Measurements from ENCODE around the gene RFX2. TPM values are rescaled to one million over a fixed set of nuclear protein-coding genes. Genes with fewer than 3 reads are reported as not detected.

RFX2 gene
- total and polyA plus RNA-seq, 10 of the 15 experiments (the other 5 are each of a cell fraction or from before 2014, with no cell fraction given) = 3.2 to 9.8 (median 4.7) TPM

DNA sequence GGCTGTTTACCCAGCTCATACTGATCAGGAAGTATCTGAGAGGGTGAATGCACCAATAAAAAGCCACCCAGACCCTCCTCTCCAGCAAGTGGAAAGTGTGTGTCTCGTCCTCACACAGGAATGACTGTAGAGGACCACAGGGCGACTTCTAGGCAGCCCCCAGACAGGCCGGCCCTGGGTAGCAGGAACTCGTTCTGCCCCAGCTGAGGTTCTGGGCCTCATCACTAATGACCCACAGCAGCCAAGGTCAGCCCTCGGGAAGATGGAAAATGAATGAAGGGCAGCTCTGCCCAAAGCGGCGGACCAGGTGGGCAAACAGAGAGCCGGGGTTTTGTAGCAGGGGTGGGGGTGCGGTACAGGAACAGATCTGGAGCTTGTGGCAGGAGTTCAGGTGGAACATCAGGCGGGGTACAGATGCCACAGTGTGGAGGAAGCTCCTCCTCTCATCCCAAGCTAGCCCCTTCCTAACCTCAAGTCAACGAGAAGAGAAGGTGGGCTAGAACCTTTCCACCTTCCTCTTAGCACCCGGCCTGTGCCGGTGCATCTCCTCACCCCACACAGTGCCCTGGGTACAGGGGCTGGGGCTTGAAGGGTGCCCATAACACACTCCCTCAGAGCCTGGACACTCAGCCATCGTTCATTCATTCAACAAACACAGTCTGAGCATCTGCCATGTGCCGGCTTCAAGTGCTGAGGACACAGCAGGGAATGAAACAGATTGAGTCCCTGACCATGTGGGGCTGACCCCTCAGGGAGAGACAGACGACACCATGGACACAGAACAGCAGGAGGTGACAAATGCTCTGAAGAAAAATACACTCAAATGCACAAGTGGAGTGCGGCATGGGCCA is 36.2 kb downstream of the RFX2 start (continued):
- TF ChIP-seq, protein P1, sequence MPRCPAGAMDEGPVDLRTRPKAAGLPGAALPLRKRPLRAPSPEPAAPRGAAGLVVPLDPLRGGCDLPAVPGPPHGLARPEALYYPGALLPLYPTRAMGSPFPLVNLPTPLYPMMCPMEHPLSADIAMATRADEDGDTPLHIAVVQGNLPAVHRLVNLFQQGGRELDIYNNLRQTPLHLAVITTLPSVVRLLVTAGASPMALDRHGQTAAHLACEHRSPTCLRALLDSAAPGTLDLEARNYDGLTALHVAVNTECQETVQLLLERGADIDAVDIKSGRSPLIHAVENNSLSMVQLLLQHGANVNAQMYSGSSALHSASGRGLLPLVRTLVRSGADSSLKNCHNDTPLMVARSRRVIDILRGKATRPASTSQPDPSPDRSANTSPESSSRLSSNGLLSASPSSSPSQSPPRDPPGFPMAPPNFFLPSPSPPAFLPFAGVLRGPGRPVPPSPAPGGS (IDR thresholded peaks at IDR 0.05; ENCODE audit: borderline replicate concordance, insufficient read depth, low read depth, low read length, poor library complexity, severe bottlenecking) = no peak
- TF ChIP-seq SRF (IDR thresholded peaks at IDR 0.05; ENCODE audit: low read depth in 2 of 2, low read length in 2 of 2) = no peak
- TF ChIP-seq, protein P2, sequence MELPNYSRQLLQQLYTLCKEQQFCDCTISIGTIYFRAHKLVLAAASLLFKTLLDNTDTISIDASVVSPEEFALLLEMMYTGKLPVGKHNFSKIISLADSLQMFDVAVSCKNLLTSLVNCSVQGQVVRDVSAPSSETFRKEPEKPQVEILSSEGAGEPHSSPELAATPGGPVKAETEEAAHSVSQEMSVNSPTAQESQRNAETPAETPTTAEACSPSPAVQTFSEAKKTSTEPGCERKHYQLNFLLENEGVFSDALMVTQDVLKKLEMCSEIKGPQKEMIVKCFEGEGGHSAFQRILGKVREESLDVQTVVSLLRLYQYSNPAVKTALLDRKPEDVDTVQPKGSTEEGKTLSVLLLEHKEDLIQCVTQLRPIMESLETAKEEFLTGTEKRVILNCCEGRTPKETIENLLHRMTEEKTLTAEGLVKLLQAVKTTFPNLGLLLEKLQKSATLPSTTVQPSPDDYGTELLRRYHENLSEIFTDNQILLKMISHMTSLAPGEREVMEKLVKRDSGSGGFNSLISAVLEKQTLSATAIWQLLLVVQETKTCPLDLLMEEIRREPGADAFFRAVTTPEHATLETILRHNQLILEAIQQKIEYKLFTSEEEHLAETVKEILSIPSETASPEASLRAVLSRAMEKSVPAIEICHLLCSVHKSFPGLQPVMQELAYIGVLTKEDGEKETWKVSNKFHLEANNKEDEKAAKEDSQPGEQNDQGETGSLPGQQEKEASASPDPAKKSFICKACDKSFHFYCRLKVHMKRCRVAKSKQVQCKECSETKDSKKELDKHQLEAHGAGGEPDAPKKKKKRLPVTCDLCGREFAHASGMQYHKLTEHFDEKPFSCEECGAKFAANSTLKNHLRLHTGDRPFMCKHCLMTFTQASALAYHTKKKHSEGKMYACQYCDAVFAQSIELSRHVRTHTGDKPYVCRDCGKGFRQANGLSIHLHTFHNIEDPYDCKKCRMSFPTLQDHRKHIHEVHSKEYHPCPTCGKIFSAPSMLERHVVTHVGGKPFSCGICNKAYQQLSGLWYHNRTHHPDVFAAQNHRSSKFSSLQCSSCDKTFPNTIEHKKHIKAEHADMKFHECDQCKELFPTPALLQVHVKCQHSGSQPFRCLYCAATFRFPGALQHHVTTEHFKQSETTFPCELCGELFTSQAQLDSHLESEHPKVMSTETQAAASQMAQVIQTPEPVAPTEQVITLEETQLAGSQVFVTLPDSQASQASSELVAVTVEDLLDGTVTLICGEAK (IDR thresholded peaks at IDR 0.05; ENCODE audit: borderline replicate concordance) = no peak
- no peak for TF ChIP-seq EP300 (IDR thresholded peaks at IDR 0.05; ENCODE audit: borderline replicate concordance in 1 of 2, control insufficient read depth in 1 of 2, low read depth in 2 of 2, low read length in 2 of 2)
- no peak for TF ChIP-seq MAX (IDR thresholded peaks at IDR 0.05; ENCODE audit: low read depth, low read length)
- TF ChIP-seq RELA (IDR thresholded peaks at IDR 0.05; ENCODE audit: borderline replicate concordance, partially characterized antibody) = no peak
- no peak for TF ChIP-seq TARDBP (IDR thresholded peaks at IDR 0.05; ENCODE audit: borderline replicate concordance)
- TF ChIP-seq MYB (IDR thresholded peaks at IDR 0.05; ENCODE audit: borderline replicate concordance, low read depth, low read length) = no peak
- no peak for TF ChIP-seq PRDM15 (CRISPR knock-in tag; IDR thresholded peaks at IDR 0.05)
- no peak for TF ChIP-seq SPI1 (IDR thresholded peaks at IDR 0.05; ENCODE audit: borderline replicate concordance, insufficient read depth, low read depth, low read length)
- TF ChIP-seq ESRRA (IDR thresholded peaks at IDR 0.05; ENCODE audit: low read length) = no peak
- no peak for TF ChIP-seq RB1 (IDR thresholded peaks at IDR 0.05; ENCODE audit: borderline replicate concordance)
- TF ChIP-seq SREBF1 (IDR thresholded peaks at IDR 0.05; ENCODE audit: low read length) = no peak
- TF ChIP-seq HDAC6 (IDR thresholded peaks at IDR 0.05; ENCODE audit: unreplicated experiment) = no peak
- no peak for TF ChIP-seq TAF1 (IDR thresholded peaks at IDR 0.05; ENCODE audit: borderline replicate concordance, low read depth, low read length)
